AG09309 (cell line): Measurements from ENCODE around the gene CUL7.

ENCODE experiments used
- DNase-seq: peaks from one replicate; pipeline ENCODE4 v3.0.0-alpha.2; 2010; ENCODE audit warnings: low read depth
- H3K4me3 ChIP-seq: 2 replicates; pipeline ENCODE4 v1.5.1; 2011; ENCODE audit warnings: mild to moderate bottlenecking, low read depth, low read length, moderate library complexity; ENCODE audit not compliant: control insufficient read depth
- TF ChIP-seq, protein P1 (sequence below): IDR thresholded peaks from 2 replicates; pipeline ENCODE4 v1.5.1; 2011; ENCODE audit warnings: mild to moderate bottlenecking, low read depth, low read length, inconsistent platforms; ENCODE audit not compliant: insufficient read depth, control insufficient read depth; ENCODE audit errors: missing control alignments

Gene CUL7

DNA sequence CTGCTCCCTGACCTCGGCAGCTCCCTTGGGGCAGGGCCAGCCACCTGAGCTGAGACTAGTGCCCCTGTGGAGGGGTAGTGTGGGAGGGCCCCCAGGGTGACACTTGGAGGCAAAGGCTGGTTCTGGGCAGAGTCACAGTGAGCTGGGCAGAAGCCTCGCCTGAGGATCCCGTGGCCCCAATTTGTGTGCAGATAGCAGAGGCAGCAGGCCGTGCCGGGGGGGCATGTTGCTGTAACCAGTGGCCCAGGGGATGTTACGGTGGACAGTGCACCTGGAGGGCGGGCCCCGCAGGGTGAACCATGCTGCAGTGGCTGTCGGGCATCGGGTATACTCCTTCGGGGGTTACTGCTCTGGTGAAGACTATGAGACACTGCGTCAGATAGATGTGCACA, 36.7 kb downstream of the CUL7 start:
- no peak for DNase-seq
- TF ChIP-seq, protein P1, sequence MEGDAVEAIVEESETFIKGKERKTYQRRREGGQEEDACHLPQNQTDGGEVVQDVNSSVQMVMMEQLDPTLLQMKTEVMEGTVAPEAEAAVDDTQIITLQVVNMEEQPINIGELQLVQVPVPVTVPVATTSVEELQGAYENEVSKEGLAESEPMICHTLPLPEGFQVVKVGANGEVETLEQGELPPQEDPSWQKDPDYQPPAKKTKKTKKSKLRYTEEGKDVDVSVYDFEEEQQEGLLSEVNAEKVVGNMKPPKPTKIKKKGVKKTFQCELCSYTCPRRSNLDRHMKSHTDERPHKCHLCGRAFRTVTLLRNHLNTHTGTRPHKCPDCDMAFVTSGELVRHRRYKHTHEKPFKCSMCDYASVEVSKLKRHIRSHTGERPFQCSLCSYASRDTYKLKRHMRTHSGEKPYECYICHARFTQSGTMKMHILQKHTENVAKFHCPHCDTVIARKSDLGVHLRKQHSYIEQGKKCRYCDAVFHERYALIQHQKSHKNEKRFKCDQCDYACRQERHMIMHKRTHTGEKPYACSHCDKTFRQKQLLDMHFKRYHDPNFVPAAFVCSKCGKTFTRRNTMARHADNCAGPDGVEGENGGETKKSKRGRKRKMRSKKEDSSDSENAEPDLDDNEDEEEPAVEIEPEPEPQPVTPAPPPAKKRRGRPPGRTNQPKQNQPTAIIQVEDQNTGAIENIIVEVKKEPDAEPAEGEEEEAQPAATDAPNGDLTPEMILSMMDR = no peak
- no peak overlapping the region for H3K4me3 ChIP-seq

GRCh38 chr6:43016176-43016942, 37.3 kb downstream of the CUL7 start:
- H3K4me3 ChIP-seq = no peak overlapping the region
- TF ChIP-seq, protein P1 = no peak
- no peak for DNase-seq

- TF ChIP-seq, protein P1 = no peak
- DNase-seq = no peak
- H3K4me3 ChIP-seq = peak overlapping the region; percentile 92
Measured at GRCh38 chr6:43014434-43014909, 39.2 kb downstream of the CUL7 start.

DNA sequence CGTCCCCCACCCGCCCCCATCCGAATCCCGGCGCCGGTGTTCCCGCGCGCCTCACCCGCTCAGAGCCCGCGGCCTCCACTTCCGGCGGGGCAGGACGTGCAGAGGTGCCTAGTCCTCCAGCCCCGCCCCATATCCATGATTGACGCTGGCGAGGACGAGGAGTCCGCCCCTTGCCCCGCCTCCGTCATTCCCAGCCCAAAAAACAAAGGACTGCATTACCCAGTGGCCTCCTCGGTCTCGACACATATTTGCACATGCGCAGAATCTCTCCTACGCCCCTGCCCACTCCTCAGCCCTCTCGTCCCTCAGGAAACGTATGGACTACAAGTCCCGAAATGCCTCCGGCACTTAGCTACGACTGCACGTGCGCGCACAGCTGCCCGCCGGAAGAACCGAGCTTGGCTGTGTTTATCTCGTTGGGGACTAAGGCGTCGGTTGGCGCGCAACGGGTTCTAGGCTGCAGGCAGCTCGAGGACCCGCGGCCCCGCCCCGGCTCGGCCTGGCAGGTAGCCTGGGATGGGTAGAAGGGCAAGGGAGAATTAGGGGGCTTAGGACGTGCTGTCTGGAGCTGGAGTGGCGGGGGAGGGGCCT, 39.7 kb downstream of the CUL7 start, which contains the start of the genes KLHDC3 and MEA1:
TSS of gene KLHDC3 (plus strand) at position 407 of the 591 bp plus-strand sequence. CDS start 2,944 bp downstream, outside the sequence.
TSS of gene MEA1 (minus strand) at position 104 of the 591 bp plus-strand sequence. CDS start 133 bp downstream, outside the sequence.
- TF ChIP-seq, protein P1 = no peak
- H3K4me3 ChIP-seq = peak within 1 kb of the TSS; percentile 92
- peak; percentile 99 for DNase-seq

- H3K4me3 ChIP-seq = peak overlapping the region; percentile 92
- no peak for DNase-seq
- TF ChIP-seq, protein P1 = no peak
Measured at GRCh38 chr6:43013097-43013842, 40.4 kb downstream of the CUL7 start.

- TF ChIP-seq, protein P1 = no peak
- no peak for DNase-seq
- peak overlapping the region; percentile 92 for H3K4me3 ChIP-seq
Measured at GRCh38 chr6:43012364-43012763, 41.3 kb downstream of the CUL7 start.
